Measurements from ENCODE around the gene ZXDC. TPM values are rescaled to one million over a fixed set of nuclear protein-coding genes. Genes with fewer than 3 reads are reported as not detected.

Gene ZXDC
- total and polyA plus RNA-seq, 2 donors from 2014 or later, result 11.4 to 44.8 TPM

GRCh38 chr3:126419886-126420786 is 55.6 kb downstream of the ZXDC start:
- DNase-seq (no peak), FAIRE-seq (no peak)
- Histone ChIP-seq H3K4me3 (ENCODE audit: low read length in 3 of 3) (no peak overlapping the region), H3K36me3 (ENCODE audit: control insufficient read depth in 2 of 3, insufficient read depth in 3 of 3, low read length in 3 of 3) (no peaks in the 10 kb centered on the region), H3K27me3 (ENCODE audit: control insufficient read depth, insufficient read depth, low read length) (no peaks in the 10 kb centered on the region), H3K9me3 (ENCODE audit: control insufficient read depth in 2 of 3, insufficient read depth in 1 of 3, low read length in 3 of 3) (no peaks in the 10 kb centered on the region), H3K27ac (ENCODE audit: low read depth in 2 of 2, low read length in 2 of 2) (no peak overlapping the region), H3K9ac (ENCODE audit: low read length in 3 of 3) (no peak overlapping the region), H3K4me1 (ENCODE audit: control insufficient read depth in 2 of 3, insufficient read depth in 2 of 3, low read depth in 1 of 3, low read length in 3 of 3) (no peaks in the 10 kb centered on the region)
- no peak for TF ChIP-seq CTCF (IDR thresholded peaks at IDR 0.05; ENCODE audit: borderline replicate concordance, extremely low read depth, insufficient read depth)
- intact Hi-C loops (cut with DNase I), result no loop called here

GRCh38 chr3:126419151-126419703 is 56.5 kb downstream of the ZXDC start:
- TF ChIP-seq CTCF (IDR thresholded peaks at IDR 0.05; ENCODE audit: borderline replicate concordance, extremely low read depth, insufficient read depth), result no peak
- H3K9ac ChIP-seq (ENCODE audit: low read length in 3 of 3), result no peak overlapping the region
- H3K36me3 ChIP-seq (ENCODE audit: control insufficient read depth in 2 of 3, insufficient read depth in 3 of 3, low read length in 3 of 3), result no peaks in the 10 kb centered on the region
- H3K27ac ChIP-seq (ENCODE audit: low read depth in 2 of 2, low read length in 2 of 2), result no peak overlapping the region
- intact Hi-C loops (cut with DNase I), result no loop called here
- no peak overlapping the region for H3K4me3 ChIP-seq (ENCODE audit: low read length in 3 of 3)
- DNase-seq (no peak), FAIRE-seq (no peak)
- H3K9me3 ChIP-seq (ENCODE audit: control insufficient read depth in 2 of 3, insufficient read depth in 1 of 3, low read length in 3 of 3), result no peaks in the 10 kb centered on the region
- H3K27me3 ChIP-seq (ENCODE audit: control insufficient read depth, insufficient read depth, low read length), result no peaks in the 10 kb centered on the region
- H3K4me1 ChIP-seq (ENCODE audit: control insufficient read depth in 2 of 3, insufficient read depth in 2 of 3, low read depth in 1 of 3, low read length in 3 of 3), result no peaks in the 10 kb centered on the region

GRCh38 chr3:126418661-126419131 is 57.0 kb downstream of the ZXDC start:
- Histone ChIP-seq H3K4me3 (ENCODE audit: low read length in 3 of 3) (no peak overlapping the region), H3K36me3 (ENCODE audit: control insufficient read depth in 2 of 3, insufficient read depth in 3 of 3, low read length in 3 of 3) (no peaks in the 10 kb centered on the region), H3K4me1 (ENCODE audit: control insufficient read depth in 2 of 3, insufficient read depth in 2 of 3, low read depth in 1 of 3, low read length in 3 of 3) (no peaks in the 10 kb centered on the region), H3K27ac (ENCODE audit: low read depth in 2 of 2, low read length in 2 of 2) (no peak overlapping the region), H3K9me3 (ENCODE audit: control insufficient read depth in 2 of 3, insufficient read depth in 1 of 3, low read length in 3 of 3) (no peaks in the 10 kb centered on the region), H3K27me3 (ENCODE audit: control insufficient read depth, insufficient read depth, low read length) (no peaks in the 10 kb centered on the region), H3K9ac (ENCODE audit: low read length in 3 of 3) (no peak overlapping the region)
- no peak for FAIRE-seq
- intact Hi-C loops (cut with DNase I), result no loop called here
- DNase-seq, result no peak
- no peak for TF ChIP-seq CTCF (IDR thresholded peaks at IDR 0.05; ENCODE audit: borderline replicate concordance, extremely low read depth, insufficient read depth)
